BE2C (cell line): ENCODE results near the gene RPS27A.
A peak's percentile ranks its signal among the peaks of the same experiment; 100 is the strongest.
"Not testable (repeated sequence)": the region's sequence is repeated elsewhere in the genome, so short reads cannot be mapped to it uniquely, and the experiment has no call there.

Source experiments
- DNase-seq: peaks from one replicate; pipeline ENCODE4 v3.0.0-alpha.2; 2020
- H3K27me3 ChIP-seq: fragments of 250-450 bp; sonication (Bioruptor Pico); 2 replicates; pipeline ENCODE4 v1.5.1; 2020; ENCODE audit warnings: mild to moderate bottlenecking
- H3K36me3 ChIP-seq: fragments of 250-450 bp; sonication (Bioruptor Pico); 2 replicates; pipeline ENCODE4 v1.5.1; 2020; ENCODE audit warnings: mild to moderate bottlenecking
- H3K4me1 ChIP-seq: fragments of 250-450 bp; sonication (Bioruptor Pico); 2 replicates; pipeline ENCODE4 v1.5.1; 2020
- H3K4me3 ChIP-seq: 2 replicates; pipeline ENCODE4 v1.5.1; 2011; ENCODE audit warnings: low read depth, low read length
- H3K9me3 ChIP-seq: fragments of 250-450 bp; sonication (Bioruptor Pico); 2 replicates; pipeline ENCODE4 v1.5.1; 2020
- CTCF ChIP-seq: IDR thresholded peaks from 2 replicates; pipeline ENCODE4 v1.5.1; 2012; ENCODE audit warnings: mild to moderate bottlenecking, low read depth, low read length

Gene RPS27A

GRCh38 chr2:55252832-55253231 lies 20.3 kb downstream of the RPS27A start:
- Histone ChIP-seq H3K9me3 (no peaks in the 10 kb centered on the region), H3K4me3 (no peak overlapping the region), H3K36me3 (no peaks in the 10 kb centered on the region), H3K27me3 (no peaks in the 10 kb centered on the region), H3K4me1 (no peaks in the 10 kb centered on the region)
- TF ChIP-seq CTCF, result no peak
- no peak for DNase-seq

GRCh38 chr2:55259586-55259985 lies 27.1 kb downstream of the RPS27A start:
- not testable (repeated sequence) for H3K4me3 ChIP-seq, H3K27me3 ChIP-seq, H3K36me3 ChIP-seq, DNase-seq, H3K9me3 ChIP-seq, H3K4me1 ChIP-seq

- H3K4me1 ChIP-seq, result no peaks in the 10 kb centered on the region
- H3K36me3 ChIP-seq, result no peaks in the 10 kb centered on the region
- H3K9me3 ChIP-seq, result no peaks in the 10 kb centered on the region
- no peak for DNase-seq
- no peaks in the 10 kb centered on the region for H3K27me3 ChIP-seq
- no peak for TF ChIP-seq CTCF
- peak overlapping the region; percentile 87 for H3K4me3 ChIP-seq
Measured at GRCh38 chr2:55268288-55268906, 35.9 kb downstream of the RPS27A start.

- H3K4me3 ChIP-seq, result peak within 1 kb of the TSS; percentile 87
- no peaks in the 10 kb centered on the region for H3K4me1 ChIP-seq
- H3K27me3 ChIP-seq, result no peaks in the 10 kb centered on the region
- peak; percentile 90 for DNase-seq
- no peaks in the 10 kb centered on the region for H3K9me3 ChIP-seq
- H3K36me3 ChIP-seq, result no peaks in the 10 kb centered on the region
- no peak for TF ChIP-seq CTCF
Measured at GRCh38 chr2:55268907-55269644, 36.6 kb downstream of the RPS27A start, which contains the start of gene MTIF2. Gene MTIF2 (minus strand): TSS chr2:55269231. CDS start chr2:55263858, 5,373 bp downstream.

GRCh38 chr2:55269645-55269990 lies 37.1 kb downstream of the RPS27A start:
- H3K4me3 ChIP-seq, result peak overlapping the region; percentile 87
- no peaks in the 10 kb centered on the region for H3K36me3 ChIP-seq
- no peaks in the 10 kb centered on the region for H3K4me1 ChIP-seq

GRCh38 chr2:55274346-55274745 lies 41.9 kb downstream of the RPS27A start:
- H3K4me3 ChIP-seq, DNase-seq, H3K9me3 ChIP-seq, H3K36me3 ChIP-seq, H3K27me3 ChIP-seq, H3K4me1 ChIP-seq: not testable (repeated sequence)

More at GRCh38 chr2:55269645-55269990, 37.1 kb downstream of the RPS27A start:
- no peak for TF ChIP-seq CTCF
- no peak for DNase-seq
- Histone ChIP-seq H3K27me3 (no peaks in the 10 kb centered on the region), H3K9me3 (no peaks in the 10 kb centered on the region)

GRCh38 chr2:55277310-55277709 lies 44.8 kb downstream of the RPS27A start:
- Histone ChIP-seq H3K27me3 (no peaks in the 10 kb centered on the region), H3K4me1 (no peaks in the 10 kb centered on the region), H3K36me3 (no peaks in the 10 kb centered on the region), H3K9me3 (no peaks in the 10 kb centered on the region), H3K4me3 (no peak overlapping the region)
- TF ChIP-seq CTCF, result no peak
- DNase-seq, result no peak

- not testable (repeated sequence) for H3K36me3 ChIP-seq, H3K9me3 ChIP-seq, DNase-seq, H3K4me3 ChIP-seq, H3K4me1 ChIP-seq, H3K27me3 ChIP-seq
Measured at GRCh38 chr2:55279214-55279835, 46.8 kb downstream of the RPS27A start.

GRCh38 chr2:55279859-55280424 lies 47.5 kb downstream of the RPS27A start:
- not testable (repeated sequence) for DNase-seq, H3K4me3 ChIP-seq, H3K36me3 ChIP-seq, H3K9me3 ChIP-seq, H3K4me1 ChIP-seq, H3K27me3 ChIP-seq
